Spleen (tissue), 11 donors: ENCODE data around the gene EEF2K. TPM values are rescaled to one million over a fixed set of nuclear protein-coding genes. Genes with fewer than 3 reads are reported as not detected.
"Not testable (repeated sequence)": the region's sequence is repeated elsewhere in the genome, so short reads cannot be mapped to it uniquely, and the experiment has no call there.

Experiments used
- DNase-seq: peaks from one replicate; pipeline ENCODE4 v3.0.0-alpha.2; 2020
- H3K27ac ChIP-seq, 8 donors: fragments of 200-600 bp; sonication (generic) in 7 of 8; 1 replicate in 4 of 8; 2 replicates in 4 of 8; pipeline versions ENCODE4 v1.5.0 to v1.8.0; 2016 to 2021; ENCODE audit warnings: inconsistent platforms in 4 of 8, mild to moderate bottlenecking in 4 of 8, moderate library complexity in 1 of 8
- H3K27me3 ChIP-seq, 7 donors: fragments of 200-600 bp; sonication (generic) in 6 of 7; replicated peaks in 1 of 7; 1 replicate in 4 of 7; 2 replicates in 3 of 7; pipeline versions ENCODE4 v1.5.0 to v1.8.0; 2016 to 2021; ENCODE audit warnings: inconsistent platforms in 3 of 7, mild to moderate bottlenecking in 1 of 7
- H3K36me3 ChIP-seq, 6 donors: fragments of 200-600 bp; sonication (generic) in 5 of 6; 1 replicate in 4 of 6; 2 replicates in 2 of 6; pipeline versions ENCODE4 v1.5.0 to v1.8.0; 2016 to 2021; ENCODE audit warnings: inconsistent platforms in 2 of 6
- H3K4me1 ChIP-seq, 6 donors: fragments of 200-600 bp; sonication (generic) in 5 of 6; 1 replicate in 3 of 6; 2 replicates in 3 of 6; pipeline versions ENCODE4 v1.5.0 to v1.8.0; 2016 to 2021; ENCODE audit warnings: inconsistent platforms in 3 of 6
- H3K4me3 ChIP-seq, 8 donors: fragments of 200-600 bp; sonication (generic) in 7 of 8; 1 replicate in 4 of 8; 2 replicates in 4 of 8; pipeline versions ENCODE4 v1.5.0 to v1.8.0; 2016 to 2021; ENCODE audit warnings: inconsistent platforms in 4 of 8, mild to moderate bottlenecking in 4 of 8, moderate library complexity in 2 of 8
- H3K9me3 ChIP-seq, 8 donors: fragments of 200-600 bp; sonication (generic) in 7 of 8; 1 replicate in 4 of 8; 2 replicates in 4 of 8; pipeline versions ENCODE4 v1.5.0 to v1.8.0; 2016 to 2021; ENCODE audit warnings: inconsistent platforms in 4 of 8
- POLR2A ChIP-seq, 3 donors: fragments of 450-650 bp; IDR thresholded peaks; one replicate each; pipeline ENCODE4 v1.5.1; 2017; ENCODE audit warnings: antibody characterized with exemption in 3 of 3, mild to moderate bottlenecking in 1 of 3
- POLR2AphosphoS5 ChIP-seq, 3 donors: sonication (generic); formaldehyde crosslinking; IDR thresholded peaks; one replicate each; pipeline ENCODE4 v1.5.1; 2017; ENCODE audit warnings: antibody characterized with exemption in 3 of 3
- WGBS, 5 donors: extraction: QIAGEN DNeasy Blood & Tissue Kit in 3 of 5; methylation state at CpG; one replicate each; pipeline versions ENCODE4 v1.1.5 to v1.1.7; 2013 to 2018; 5-methylcytosine and 5-hydroxymethylcytosine counted together
- intact Hi-C: fragments of 100-400 bp; cut with DNase I; formaldehyde crosslinking; loops from one replicate; pipeline ENCODE4 v1.15.0; 2023; ENCODE audit warnings: low total_unique reads
- polyA plus RNA-seq, 3 donors: library from polyadenylated mRNA; stranded (reverse); fragments of 200-250 nt; gene quantifications; one replicate each; pipeline ENCODE4 v1.2.1, GENCODE V29; 2013
- total RNA-seq, 7 donors: library from RNA; depleted of rRNA in 3 of 7; stranded (reverse); fragments of >200 nt in 3 of 7; fragmentation: NEBNext Ultra II Directional in 4 of 7; extraction: Animal tissue kit (Norgen Biotek cat#: 25700) in 4 of 7; gene quantifications; one replicate each; pipeline versions ENCODE4 v1.1.0 to v1.2.1, GENCODE V29; 2016 to 2021
- TF ChIP-seq, protein P1 (sequence below), 11 experiments: fragments of 200-600 bp in 7 of 11; fragments of 450-650 bp in 4 of 11; sonication (generic) in 4 of 11; IDR thresholded peaks in 8 of 11; conservative IDR thresholded peaks in 3 of 11; 1 replicate in 7 of 11; 2 replicates in 4 of 11; pipeline versions ENCODE4 v1.4.0 to v1.8.0; 2016 to 2021; ENCODE audit warnings: antibody characterized with exemption in 11 of 11, inconsistent platforms in 4 of 11, mild to moderate bottlenecking in 1 of 11
- donor health status: healthy with polysubstance abuse.
- donor health status: DM: no; HTN: no; CAD: no; lungs with moderate emphysema.
- donor health status: DM: no; HTN: no; CAD: no.
- donor health status: Bipolar disorder and iron deficiency.
- donor health status: healthy.
- donor health status: DM: no; HTN: no; CAD: no.
- donor health status: DM: yes; HTN: yes; CAD: no.

Gene EEF2K
- total and polyA plus RNA-seq, 10 donors: 2.4 to 37.7 (median 24.4) TPM

- intact Hi-C loops: no loop called here
- H3K4me1 ChIP-seq: peaks cover 0 to 50% (median 13%) of the 10 kb centered on the region in 6 donors
- no peak overlapping the region for H3K27ac ChIP-seq
These were observed 8.3 kb downstream of the EEF2K start for GRCh38 chr16:22214402-22214801.

DNA sequence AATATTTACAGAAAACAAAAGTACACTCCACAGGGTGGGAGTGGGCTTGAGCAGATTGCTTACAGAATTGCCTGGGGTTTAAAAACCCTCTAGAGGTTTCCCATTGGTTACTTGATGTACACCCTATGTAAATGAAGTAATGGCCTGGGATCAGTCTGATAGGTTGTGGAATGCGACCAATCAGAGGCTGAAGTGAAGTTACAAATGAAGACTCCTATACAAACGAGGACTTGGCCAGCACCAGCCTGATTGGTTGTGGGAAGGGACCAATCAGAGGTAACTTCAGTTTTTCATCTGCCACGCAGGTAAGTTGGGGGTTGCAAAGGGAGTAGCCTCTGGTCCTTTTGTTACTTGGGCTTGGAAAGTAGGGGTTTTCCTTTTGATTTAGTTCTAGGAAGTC, 8.8 kb downstream of the EEF2K start:
- peaks cover 0 to 52% (median 5%) of the 10 kb centered on the region in 6 donors for H3K36me3 ChIP-seq
- TF ChIP-seq POLR2AphosphoS5 (IDR thresholded peaks at IDR 0.05) (no peak), POLR2A (IDR thresholded peaks at IDR 0.05) (no peak)
- TF ChIP-seq, protein P1, sequence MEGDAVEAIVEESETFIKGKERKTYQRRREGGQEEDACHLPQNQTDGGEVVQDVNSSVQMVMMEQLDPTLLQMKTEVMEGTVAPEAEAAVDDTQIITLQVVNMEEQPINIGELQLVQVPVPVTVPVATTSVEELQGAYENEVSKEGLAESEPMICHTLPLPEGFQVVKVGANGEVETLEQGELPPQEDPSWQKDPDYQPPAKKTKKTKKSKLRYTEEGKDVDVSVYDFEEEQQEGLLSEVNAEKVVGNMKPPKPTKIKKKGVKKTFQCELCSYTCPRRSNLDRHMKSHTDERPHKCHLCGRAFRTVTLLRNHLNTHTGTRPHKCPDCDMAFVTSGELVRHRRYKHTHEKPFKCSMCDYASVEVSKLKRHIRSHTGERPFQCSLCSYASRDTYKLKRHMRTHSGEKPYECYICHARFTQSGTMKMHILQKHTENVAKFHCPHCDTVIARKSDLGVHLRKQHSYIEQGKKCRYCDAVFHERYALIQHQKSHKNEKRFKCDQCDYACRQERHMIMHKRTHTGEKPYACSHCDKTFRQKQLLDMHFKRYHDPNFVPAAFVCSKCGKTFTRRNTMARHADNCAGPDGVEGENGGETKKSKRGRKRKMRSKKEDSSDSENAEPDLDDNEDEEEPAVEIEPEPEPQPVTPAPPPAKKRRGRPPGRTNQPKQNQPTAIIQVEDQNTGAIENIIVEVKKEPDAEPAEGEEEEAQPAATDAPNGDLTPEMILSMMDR (IDR thresholded peaks at IDR 0.05 in 8 of 11, conservative IDR thresholded peaks at IDR 0.05 in 3 of 11): no peak
- no peaks in the 10 kb centered on the region for H3K27me3 ChIP-seq
- no peak overlapping the region for H3K27ac ChIP-seq
- H3K4me1 ChIP-seq: peaks cover 0 to 49% (median 12%) of the 10 kb centered on the region in 6 donors
- intact Hi-C loops: no loop called here
- no peak overlapping the region for H3K4me3 ChIP-seq
- peaks cover 0 to 5% (median 0%) of the 10 kb centered on the region in 8 donors for H3K9me3 ChIP-seq
- 87 to 90% (median 88%) methylated on average over 3 of the region's 3 CpGs for WGBS, 5 donors
- DNase-seq: no peak

More at GRCh38 chr16:22214402-22214801, 8.3 kb downstream of the EEF2K start:
- DNase-seq: no peak
- Histone ChIP-seq H3K9me3 (peaks cover 0 to 5% (median 0%) of the 10 kb centered on the region in 8 donors), H3K36me3 (peaks cover 0 to 56% (median 5%) of the 10 kb centered on the region in 6 donors), H3K27me3 (no peaks in the 10 kb centered on the region), H3K4me3 (no peak overlapping the region)
- TF ChIP-seq POLR2AphosphoS5 (IDR thresholded peaks at IDR 0.05) (no peak), POLR2A (IDR thresholded peaks at IDR 0.05) (no peak)
- TF ChIP-seq, protein P1 (IDR thresholded peaks at IDR 0.05 in 8 of 11, conservative IDR thresholded peaks at IDR 0.05 in 3 of 11): no peak
- 45 to 98% (median 95%) methylated on average over 2 of the region's 2 CpGs for WGBS, 5 donors

DNA sequence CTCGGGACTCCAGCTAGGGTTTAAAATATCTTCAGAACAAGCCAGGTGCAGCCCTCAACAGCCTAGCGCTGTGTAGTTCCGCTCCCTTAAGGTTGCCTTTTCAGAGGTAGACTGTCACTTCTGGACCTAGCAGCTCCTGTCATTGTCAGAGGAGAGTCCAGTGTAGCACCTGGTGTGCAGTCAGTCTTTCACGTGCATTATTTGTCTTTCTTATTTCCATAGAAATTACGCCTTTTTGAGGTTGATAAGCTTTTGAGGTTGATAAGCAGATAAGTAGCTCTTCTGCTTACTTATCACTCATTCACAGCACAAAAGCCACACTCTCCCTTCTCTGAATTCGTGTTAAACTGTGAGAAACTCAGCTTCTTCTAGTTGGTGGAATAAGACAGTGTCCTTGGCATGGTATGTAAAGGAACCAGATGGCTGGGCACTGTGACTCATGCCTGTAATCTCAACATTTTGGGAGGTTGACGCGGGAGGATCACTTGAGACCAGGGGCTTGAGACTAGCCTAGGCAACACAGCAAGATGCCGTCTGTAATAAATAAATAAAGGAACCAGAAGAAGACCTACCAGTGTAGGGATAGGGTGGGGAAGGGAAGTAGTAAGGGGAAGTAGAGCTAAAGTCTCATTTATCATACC, 10.2 kb downstream of the EEF2K start:
- 66 to 80% (median 73%) methylated on average over 9 of the region's 9 CpGs for WGBS, 5 donors
- Histone ChIP-seq H3K27ac (no peak overlapping the region), H3K9me3 (no peaks in the 10 kb centered on the region), H3K36me3 (peaks cover 0 to 57% (median 5%) of the 10 kb centered on the region in 6 donors), H3K4me3 (no peak overlapping the region), H3K4me1 (peaks cover 0 to 40% (median 13%) of the 10 kb centered on the region in 6 donors), H3K27me3 (no peaks in the 10 kb centered on the region)
- no peak for DNase-seq
- intact Hi-C loops: no loop called here
- TF ChIP-seq POLR2AphosphoS5 (IDR thresholded peaks at IDR 0.05) (no peak), POLR2A (IDR thresholded peaks at IDR 0.05) (no peak)
- TF ChIP-seq, protein P1 (IDR thresholded peaks at IDR 0.05 in 8 of 11, conservative IDR thresholded peaks at IDR 0.05 in 3 of 11): no peak

DNA sequence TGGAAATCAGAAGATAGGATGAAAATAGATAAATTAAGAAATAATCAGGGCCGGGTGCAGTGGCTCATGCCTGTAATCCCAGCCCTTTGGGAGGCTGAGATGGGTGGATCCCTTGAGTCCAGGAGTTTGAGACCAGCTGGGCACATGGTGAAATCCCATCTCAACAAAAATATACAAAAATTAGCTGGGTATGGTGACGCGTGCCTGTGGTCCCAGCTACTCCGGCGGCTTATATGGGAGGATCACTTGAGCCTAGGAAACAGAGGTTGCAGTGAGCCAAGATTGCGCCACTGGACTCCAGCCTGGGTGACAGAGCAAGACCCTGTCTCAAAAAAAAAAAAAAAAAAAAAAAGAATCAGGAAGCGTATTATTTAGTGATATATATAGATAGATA, 10.8 kb downstream of the EEF2K start:
- H3K27me3 ChIP-seq, H3K4me3 ChIP-seq, intact Hi-C loops, DNase-seq, H3K27ac ChIP-seq, H3K9me3 ChIP-seq: not testable (repeated sequence)
- WGBS, 5 donors: 71 to 90% (median 76%) methylated on average over 7 of the region's 7 CpGs
- peaks cover 0 to 51% (median 5%) of the 10 kb centered on the region in 6 donors for H3K36me3 ChIP-seq
- H3K4me1 ChIP-seq: peaks cover 0 to 42% (median 15%) of the 10 kb centered on the region in 6 donors
